Activated CD8-positive, alpha-beta memory T cell treated with anti-CD3 and anti-CD28 coated beads, Interleukin-2, amount 50 U/mL, for 24 hours (primary cell): Measurements from ENCODE around the gene HP1BP3.

Source experiments
- DNase-seq: peaks from one replicate; pipeline ENCODE4 v3.0.0-alpha.2; 2020; ENCODE audit errors: extremely low read depth

HP1BP3 gene

DNA sequence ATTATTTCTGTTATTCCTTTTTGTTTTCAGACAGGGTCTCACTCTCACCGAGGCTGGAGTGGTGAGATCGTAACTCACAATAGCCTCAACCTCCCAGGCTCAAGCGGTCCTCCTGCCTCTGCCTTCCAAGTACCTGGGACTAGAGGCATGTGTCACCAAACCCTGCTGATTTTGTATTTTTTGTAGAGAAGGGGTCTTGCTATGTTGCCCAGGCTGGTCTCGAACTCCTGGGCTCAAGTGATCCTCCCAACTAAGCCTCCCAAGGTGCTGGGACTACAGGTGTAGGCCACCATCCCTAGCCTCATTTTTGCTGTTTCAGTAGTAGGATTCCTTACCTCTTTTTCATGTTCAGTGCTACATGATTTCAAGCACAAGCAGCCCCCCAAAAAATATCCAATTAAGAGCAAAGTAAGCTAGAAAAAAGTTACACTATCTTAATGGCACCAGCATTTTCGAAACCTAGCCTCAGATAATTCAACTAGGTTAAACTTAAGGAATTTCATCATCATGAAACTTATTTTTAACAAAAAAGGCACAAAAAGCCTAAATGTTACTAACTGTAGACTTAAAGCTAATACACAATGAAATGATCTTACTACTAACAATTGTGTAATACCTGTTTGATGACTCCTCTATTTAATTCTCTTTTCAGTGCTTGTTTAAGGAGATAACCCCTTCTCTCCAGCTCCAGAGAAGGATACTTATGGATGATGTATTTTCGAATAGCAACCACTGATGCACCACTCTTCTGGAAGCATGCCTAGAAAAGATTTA lies 16.6 kb downstream of the HP1BP3 start:
- DNase-seq = no peak

DNA sequence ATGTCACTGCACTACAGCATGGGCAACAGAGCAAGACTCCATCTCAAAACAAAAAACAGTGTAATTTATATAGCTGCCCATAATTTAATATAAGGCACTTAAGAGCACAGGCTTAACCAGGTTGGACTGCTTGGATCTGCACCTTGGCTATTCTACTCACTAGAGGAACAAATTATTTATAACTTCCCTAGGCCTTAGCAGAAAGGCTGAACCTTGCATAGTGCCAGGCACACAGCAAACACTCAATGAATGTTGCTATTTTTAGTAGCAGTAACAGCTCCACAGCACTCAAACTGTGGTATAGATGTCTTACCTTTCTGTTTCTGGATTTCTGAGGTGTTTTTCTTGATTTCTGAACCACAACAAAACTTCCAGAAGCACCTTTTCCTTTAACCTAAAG lies 19.8 kb downstream of the HP1BP3 start:
- no peak for DNase-seq

DNA sequence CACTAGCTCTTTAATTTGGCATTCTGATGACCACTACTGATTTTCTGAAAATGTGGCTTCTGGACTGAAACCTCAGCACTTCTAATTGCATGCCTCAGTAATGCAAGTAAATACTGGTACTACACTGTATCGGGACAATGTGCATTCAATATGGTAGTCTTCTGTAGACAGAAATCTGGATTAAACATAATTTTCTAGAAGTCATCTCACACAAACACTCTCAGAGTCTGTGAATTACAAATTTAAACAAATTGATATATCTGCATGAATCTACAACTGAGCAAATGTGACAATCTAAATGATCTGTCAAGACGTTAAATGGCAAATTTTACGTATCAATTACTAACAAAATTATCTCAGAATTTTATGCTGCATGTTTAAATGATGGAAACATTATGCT lies 23.7 kb downstream of the HP1BP3 start:
- DNase-seq = no peak

DNA sequence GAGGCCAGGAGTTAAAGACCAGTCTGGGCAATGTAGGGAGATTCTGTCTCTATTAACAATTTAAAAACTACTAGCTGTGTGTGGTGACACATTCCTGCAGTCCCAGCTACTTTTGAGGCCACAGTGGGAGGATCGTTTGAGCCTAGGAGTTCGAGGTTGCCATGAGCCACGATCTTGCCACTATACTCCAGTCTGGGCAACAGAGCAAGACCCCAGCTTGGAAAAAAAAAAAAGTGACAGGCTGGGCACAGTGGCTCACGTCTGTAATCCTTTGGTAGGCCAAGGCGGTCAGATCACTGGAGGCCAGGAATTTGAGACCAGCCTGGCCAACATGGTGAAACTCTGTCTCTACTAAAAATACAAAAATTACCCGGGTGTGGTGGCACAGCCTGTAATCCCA lies 26.8 kb downstream of the HP1BP3 start:
- no peak for DNase-seq

DNA sequence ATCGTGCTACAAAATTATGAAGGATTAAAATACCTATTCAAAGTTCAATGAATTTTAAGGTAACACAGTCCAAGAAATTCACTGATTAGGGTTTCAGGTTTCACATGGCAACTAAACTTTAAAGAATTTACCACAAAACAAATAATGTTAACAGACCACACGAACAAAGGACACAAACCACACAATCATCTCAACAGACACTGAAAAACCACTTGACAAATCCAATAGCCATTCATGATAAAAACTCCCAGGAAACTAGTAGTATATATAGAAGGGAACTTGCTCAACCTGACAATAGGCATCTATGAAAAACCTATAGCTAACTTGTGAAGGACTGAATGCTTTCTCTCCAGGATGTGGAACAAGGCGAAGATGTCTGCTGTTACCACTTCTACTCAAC lies 33.5 kb downstream of the HP1BP3 start:
- no peak for DNase-seq

DNA sequence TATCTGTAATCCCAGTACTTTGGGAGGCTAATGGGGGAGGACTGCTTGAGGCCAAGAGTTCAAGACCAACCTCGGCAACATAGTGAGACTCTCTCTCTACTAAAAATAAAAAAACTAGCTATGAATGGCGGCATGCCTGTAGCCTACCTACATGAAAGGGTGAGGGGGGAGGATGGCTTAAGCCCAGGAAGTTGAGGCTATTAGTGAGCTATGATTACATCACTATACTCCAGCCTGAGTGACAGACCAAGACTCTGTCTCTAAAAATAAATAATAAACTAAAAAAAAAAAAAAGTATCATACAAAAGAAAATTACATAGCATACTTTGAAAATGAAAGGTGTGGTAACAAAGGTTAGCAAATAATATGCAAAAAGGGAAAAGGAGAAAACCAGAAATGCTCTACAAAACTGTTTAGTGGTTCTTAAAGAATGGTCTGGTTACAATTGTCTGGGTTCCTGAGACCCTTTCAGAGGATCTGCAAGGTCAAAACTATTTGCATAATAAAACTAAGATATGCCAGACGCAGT lies 35.6 kb downstream of the HP1BP3 start:
- DNase-seq = no peak

DNA sequence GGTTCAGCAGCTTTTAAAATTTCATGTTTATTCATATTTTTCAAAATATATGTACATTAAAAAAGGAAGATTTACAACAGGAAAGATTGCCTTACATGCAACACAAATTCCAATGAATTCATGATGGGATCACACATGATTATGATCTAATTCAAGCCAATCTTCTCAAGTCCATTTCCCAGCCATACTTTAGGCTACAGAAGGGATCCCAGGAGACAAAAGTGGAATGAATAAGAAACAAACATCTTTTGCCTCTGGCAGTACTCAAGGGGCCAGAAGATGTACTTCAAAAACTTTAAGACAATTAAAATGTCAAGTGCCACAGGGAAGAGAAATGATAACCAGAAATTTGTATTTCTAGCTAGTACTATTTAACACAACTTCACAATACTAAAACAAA lies 44.4 kb downstream of the HP1BP3 start:
- DNase-seq = no peak

DNA sequence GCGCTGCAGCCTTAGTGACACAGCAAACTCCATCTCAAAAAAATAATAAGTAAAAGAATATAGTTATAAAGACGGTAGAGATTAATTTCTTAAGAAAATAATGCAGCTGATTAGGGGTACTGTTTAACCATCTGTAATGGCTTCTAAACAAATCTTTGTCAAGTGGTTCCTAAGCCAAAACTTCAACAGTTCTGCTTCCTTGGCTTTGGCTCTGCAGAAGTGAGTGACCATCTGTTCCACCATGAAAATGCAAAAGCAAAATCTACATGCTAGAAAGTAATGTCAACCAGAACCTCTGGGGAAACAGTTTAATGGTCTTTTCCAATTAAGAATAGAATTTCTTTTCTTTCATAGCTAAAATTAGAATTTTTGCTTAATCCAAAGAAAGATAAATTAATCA lies 46.3 kb downstream of the HP1BP3 start:
- DNase-seq = no peak

DNA sequence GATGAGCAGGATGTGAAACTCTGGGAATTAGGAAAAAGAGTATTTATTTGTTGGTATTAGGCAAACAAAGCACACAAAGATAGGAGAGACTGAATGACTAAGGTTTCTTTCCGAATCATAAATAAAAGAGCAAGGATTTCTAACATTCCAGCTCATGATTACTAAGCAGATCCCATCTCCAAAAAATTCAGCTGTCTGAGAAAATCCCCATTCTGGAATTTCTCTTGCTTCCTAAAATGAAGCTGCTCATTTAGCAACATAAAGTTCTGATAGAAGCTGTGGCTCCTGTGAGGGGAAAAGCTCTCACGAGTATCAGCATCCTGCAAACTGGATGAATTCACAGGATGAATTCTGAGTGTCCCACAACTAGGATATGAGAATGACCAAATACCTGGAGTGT lies 47.9 kb downstream of the HP1BP3 start:
- DNase-seq = no peak

DNA sequence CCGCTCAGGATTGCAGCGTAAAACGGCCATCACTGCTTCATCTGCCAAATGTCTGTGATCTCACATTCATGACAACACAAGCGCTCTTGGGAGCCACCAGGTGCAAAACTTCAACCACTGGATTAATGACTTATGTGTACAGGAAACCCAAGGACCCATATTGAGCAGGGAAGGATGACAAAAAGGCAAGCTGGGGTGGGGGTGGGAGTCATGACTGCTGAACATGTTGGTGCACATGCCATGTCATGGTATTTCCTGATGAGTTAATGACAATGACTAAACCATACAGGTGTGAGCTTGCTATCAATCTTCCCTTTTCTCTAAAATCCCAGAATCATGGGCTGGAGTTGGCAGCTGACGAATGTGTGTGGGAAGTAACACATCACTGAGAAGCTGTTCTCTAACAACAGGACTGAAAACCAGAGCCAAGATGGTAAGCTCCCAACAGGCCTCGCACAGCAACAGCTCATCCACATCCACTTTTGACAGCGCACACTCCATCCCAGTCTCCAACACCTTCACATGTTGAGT lies 51.5 kb downstream of the HP1BP3 start:
- DNase-seq = no peak

DNA sequence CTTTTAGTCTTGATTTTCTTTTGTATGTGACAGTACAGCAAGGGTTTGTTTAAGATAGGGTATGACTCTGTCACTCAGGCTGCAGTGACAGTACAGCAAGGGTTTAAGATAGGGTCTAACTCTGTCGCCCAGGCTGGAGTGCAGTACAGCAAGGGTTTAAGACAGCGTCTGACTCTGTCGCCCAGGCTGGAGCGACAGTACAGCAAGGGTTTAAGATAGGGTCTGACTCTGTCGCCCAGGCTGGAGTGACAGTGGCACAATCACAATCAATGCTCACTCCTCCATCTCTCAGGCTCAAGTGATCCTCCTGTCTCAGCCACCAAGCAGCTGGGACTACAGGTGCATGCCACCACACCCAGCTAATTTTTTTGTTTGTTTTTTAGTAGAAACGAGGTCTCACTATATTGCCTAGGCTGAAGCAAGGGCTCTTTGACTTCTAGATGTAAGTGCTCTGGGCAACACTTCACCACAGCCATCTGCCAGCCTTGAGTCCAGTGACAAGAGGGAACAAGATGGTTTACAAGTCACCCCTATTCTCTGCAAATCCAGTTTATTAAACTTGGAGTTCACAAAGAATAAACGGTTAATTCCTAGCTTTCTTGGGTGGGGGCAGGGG lies 53.6 kb downstream of the HP1BP3 start:
- no peak for DNase-seq

DNA sequence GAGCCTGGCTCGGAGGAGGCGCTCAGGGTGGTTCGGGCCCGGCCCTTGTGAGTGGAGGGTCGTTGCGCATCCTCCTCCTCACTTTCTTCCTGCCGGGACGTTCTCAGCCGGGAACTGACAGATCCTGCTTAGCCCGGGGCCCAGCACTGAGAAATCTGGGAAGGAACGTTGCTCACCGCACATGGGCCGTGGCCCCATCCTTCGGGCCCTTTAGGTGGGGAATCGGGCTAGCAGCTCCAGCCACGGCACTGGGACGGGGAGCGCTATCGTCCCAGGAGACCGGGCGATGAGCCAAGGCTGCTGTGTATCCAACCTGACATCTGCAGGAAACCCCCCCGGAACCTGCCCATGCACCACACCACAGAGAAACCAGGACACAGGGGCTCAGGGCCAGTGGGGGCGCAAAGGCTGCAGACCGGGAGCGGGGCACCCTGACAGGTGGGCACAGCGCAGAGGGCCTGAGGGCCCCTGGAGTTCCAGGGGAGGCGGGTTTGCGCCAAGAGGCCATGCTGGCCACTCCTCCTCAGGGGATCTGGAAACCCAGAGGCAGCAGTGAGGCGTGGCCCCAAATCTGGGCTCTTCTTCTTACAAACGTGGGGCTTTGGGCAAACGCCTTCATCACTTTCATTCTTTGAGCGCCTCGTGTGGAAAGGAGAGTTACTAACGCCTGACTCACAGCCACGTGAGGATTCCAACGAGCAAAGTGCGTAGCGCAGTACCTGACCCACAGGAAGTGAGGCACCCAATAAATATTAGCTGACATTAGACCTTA lies 54.3 kb downstream of the HP1BP3 start, which contains the start of gene SH2D5:
Gene SH2D5 (minus strand): TSS at position 116 of the 772 bp plus-strand sequence. CDS start 4,659 bp downstream, outside the sequence.
- DNase-seq = peak; percentile 43

DNA sequence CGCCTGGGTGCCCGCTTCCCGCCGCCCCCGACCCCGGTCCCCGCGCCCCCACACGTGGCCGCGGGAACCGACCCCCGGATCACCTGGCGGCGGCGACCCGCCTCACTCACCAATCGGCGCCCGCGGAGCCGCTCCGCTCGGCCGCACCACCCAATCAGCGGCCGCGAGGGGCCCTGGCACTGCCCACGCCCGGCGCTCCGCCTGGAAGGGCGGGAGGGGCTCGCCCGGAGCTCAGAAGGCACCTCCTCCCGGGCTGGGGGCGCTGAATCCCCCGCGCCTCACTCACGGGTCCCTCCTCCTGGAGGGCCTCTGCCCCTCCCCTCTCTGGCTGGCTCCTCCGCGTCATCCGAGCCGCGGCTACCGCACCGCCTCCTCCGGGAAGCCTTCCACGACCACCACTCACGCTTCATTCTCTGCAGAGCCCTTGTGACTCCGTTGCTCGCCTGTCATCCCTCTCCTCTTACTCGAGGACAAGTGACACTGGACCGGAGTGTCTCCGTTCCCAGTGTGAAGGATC lies 55.0 kb downstream of the HP1BP3 start:
- DNase-seq = no peak

DNA sequence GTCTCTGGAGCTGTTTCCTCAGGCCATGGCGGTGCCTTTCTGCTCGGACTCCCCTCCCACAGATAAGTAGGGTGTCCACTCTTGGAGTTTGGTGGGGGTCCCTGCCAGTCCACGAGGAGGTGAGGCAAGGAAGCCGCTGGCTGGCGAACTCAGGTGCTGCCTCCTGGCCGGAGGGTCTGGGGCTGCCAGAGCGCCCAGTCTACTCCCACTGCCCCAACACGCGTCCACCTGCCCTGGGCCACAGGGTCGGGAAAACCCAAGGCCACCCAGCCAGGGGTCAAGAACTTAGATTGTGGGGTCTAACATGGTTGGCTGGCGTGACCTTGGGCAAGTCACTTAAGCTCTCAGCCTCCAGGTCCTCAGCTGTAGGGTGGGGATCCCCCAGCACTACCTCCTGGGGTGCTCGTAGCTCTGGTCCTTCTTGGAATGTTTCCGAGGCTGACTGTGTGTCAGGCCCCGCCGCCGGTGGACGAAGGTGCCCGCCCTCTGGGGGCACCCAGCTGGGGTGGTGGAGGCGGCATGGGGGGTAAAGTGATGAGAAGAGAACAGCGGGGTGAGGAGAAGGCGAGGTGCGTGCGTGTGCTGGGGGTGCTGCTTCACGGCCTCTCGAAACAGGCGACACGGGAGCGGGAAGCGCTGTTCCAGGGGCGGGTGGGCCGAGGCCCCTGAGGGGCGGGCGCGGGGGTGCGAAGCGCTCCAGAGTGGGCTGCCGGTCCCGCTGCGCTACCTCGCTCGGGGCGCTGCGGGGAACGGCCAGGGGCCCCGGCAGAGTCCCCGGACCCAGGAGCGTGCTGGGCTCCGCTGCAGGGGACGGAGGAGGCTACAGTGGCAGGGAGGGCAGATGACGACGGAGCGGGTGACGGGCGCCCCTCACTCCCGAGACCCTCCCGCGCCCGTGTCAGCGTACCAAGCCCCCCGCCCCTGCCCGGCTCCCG lies 55.8 kb downstream of the HP1BP3 start:
- no peak for DNase-seq

DNA sequence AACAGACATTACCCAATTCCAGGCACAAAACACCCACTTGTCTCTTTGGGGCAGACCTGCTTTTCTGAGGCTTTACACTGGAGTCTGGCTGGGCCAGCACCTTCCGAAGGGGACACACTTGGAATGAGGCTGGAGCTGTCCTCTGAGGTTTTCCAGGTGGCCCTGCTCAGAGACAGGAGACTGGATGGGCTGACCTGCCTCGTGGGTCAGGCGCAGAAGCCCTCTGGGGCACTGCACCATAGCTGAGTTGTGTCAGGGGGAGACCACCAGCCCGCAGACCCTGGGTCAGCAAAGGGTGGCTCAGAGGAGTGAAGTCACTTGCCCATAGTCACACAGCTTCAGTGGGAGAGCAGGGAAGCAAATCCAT lies 56.4 kb downstream of the HP1BP3 start:
- no peak for DNase-seq

DNA sequence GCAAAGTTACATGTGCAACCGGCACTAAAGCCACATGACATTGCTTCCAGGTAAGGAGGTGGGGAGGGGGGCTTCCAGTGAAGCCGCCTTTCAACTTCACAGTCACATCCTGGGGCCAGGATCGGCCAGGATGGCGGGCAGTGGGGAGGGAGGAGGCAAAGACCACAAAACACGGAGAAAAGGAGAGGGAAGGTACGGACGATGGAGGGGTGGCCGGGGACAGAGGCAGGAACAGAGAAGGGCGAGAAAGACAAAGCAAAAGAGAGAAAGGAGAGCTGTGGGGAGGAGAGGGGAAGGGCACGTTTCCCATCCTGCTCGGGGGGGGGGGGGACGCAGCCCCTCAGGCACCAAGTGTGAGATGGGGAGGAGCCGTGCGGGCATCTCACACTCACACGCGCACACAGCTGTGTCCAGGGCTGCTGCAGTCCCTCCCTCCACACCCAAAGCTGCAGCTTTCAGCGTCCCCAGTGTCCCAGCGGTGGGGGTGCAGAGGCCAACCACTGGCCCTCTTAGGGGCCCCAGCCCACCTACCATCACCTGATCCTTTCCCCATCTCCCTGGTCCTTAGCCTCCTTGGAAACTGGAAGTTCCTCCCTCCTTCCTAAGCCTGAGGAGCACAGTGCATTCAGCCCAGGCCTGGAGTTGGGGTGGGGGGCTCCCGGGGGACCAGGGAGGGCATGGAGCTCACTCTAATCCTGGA lies 57.0 kb downstream of the HP1BP3 start:
- DNase-seq = no peak

DNA sequence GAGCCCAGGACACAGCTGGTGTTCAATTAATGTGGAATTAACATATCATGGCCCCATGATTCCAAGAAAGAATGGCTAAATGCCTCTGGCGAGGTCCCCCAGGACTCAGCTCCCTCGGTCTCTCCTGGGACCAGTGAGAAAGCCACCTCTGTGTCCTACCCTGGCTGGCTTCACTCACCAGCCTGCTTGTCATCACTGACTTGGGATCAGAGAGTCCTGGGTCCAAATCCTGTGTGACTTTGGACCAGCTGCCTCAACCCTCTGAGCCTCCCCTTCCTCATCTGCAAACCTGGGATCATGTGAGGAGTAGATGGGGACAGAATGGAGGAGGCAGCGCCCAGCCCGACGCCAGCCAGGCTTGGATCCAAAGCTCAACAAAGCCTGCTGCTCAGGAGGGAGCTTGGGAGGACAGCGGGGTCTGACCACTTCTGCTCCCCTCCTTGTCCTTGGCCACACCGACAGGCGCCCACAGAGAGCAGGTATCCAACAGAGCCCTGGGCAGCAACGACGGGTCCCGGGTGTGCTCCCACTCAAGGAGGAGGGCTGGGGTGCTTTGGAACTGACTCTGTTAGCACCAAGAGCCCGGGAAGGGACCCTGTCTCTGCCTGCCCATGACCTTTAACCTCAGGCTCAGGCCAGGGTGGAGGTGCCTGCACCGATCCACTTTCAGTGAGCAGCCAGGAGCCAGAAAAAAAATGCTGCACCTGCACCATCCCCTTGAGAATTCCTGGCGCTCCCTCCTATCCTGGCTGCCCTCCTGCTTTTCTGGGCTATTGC lies 57.8 kb downstream of the HP1BP3 start:
- no peak for DNase-seq

DNA sequence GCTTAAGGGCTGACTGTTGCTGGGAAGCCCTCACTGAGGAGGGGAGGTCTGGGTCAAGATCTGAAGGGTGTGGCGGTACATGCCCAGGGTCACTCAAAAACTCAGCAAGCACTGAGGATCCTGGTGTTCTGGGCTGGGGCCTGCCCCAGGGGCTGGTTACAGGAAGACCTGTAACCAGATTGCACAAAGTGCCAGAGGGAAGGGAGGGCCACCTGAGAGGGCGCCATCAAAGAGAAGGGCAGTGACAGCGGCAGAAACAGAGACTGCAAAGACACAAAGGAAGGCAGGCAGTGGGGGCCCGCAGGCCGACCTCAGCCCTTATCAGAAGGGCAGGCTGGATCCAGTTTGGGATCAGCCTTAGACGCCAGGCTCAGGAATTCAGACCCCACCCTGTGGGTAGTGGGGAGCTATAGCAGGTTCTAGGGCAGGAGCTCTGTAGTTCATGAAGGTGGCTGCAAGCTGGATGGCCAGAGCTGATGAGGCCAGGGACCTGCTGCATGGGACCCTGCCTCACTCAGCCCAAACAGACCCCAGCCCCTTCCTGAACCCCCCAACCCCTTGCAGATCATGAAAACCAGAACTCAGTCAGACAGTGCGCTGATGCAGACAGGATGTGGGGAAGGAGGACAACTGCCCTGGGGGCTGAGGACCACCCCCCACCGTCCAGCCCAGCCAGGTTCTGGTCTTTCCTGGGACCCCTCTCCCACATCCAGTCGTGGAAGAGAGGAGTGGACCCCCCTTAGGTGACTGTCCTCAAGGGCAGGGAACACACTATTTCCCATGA lies 58.5 kb downstream of the HP1BP3 start:
- no peak for DNase-seq
